Renal cortical epithelial cell (primary cell): ENCODE results near the gene CARMIL1. TPM values are rescaled to one million over a fixed set of nuclear protein-coding genes. Genes with fewer than 3 reads are reported as not detected.
"Not testable (repeated sequence)": the region's sequence is repeated elsewhere in the genome, so short reads cannot be mapped to it uniquely, and the experiment has no call there.

ENCODE experiments used
- DNase-seq: peaks from one replicate; pipeline ENCODE4 v3.0.0-alpha.2; 2011; ENCODE audit warnings: low read depth
- total RNA-seq: library from RNA; depleted of rRNA; stranded (reverse); fragments of >200 nt; gene quantifications from 2 replicates; pipeline ENCODE4 v1.2.3, GENCODE V29; 2014

CARMIL1 gene
- total RNA-seq, 1 donor from 2014 or later: 55.7 TPM

- no peak for DNase-seq
Measured at GRCh38 chr6:25564943-25565342, 285.8 kb downstream of the CARMIL1 start.

- DNase-seq: no peak
Measured at GRCh38 chr6:25570578-25570977, 291.4 kb downstream of the CARMIL1 start.

DNA sequence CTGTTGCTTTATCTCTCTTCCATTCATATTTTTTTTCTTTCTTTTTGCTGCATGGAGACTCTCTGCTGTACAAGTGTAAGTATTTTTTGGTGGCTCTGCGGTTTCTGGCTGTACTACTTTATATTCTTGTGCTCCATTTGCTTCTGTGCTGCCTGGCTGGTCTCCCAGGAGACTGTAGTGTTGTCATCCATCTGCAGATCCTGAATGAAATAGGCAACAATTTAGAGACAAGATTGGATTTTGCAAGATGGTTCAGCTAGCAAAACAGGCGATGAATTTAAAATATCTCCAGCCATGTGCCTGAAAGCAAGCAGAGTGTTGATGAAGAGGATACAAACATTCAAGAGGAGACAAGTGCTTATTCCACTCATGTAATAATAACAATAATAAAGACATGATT lies 297.7 kb downstream of the CARMIL1 start:
- DNase-seq: no peak

- DNase-seq: no peak
Measured at GRCh38 chr6:25578538-25578937, 299.4 kb downstream of the CARMIL1 start.

DNA sequence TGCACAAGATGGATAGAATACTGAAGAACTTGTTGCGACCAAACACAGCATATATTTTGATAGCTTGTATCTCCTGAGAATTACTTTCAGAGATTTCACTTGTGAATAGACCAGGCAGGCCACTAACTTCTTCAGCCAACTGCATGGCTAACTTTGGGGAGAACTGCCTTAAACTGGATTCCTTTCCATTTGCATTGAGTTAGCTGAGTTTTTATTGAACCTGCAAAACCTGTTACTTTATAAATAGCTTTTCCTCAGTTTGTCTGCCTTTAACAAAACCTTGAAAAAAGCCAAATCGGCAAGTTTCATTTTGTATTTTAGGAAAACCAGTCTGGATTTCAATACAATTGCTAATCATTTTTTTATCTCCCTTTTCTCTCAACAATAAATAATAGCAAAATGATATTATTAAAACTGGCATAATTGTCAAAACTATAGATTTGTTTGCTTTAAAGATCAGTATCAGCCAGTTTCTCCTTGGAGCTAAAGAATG lies 300.3 kb downstream of the CARMIL1 start:
- DNase-seq: no peak

GRCh38 chr6:25579902-25580495 lies 300.8 kb downstream of the CARMIL1 start:
- DNase-seq: no peak

- DNase-seq: peak; percentile 36
Measured at GRCh38 chr6:25582101-25582500, 302.9 kb downstream of the CARMIL1 start.

GRCh38 chr6:25583099-25583498 lies 303.9 kb downstream of the CARMIL1 start:
- no peak for DNase-seq

- no peak for DNase-seq
Measured at GRCh38 chr6:25583906-25584305, 304.7 kb downstream of the CARMIL1 start.

DNA sequence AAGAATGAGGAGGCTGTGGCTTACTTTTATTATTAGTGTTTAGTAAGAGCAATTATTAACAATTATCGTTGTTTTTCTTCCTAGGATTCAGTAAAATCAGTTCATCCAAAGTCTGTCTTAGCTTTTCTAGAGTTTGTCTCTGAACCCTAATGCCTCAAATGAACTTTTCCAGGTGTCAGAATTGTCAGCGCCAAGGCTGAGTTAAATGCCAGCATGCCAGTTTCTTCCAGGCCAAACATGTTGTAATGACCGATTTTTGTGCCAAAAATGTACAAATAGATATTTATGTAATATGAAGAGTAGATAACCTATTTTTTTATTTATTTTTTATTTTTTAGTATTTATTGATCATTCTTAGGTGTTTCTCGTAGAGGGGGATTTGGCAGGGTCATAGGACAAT lies 306.1 kb downstream of the CARMIL1 start:
- DNase-seq: no peak

DNA sequence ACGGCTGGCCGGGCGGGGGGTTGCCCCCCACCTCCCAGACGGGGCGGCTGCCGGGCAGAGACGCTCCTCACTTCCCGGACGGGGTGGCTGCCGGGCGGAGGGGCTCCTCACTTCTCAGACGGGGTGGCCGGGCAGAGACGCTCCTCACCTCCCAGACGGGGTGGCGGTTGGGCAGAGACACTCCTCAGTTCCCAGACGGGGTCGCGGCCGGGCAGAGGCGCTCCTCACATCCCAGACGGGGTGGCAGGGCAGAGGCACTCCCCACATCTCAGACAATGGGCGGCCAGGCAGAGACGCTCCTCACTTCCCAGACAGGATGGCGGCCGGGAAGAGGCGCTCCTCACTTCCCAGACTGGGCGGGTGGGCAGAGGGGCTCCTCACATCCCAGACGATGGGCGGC lies 306.9 kb downstream of the CARMIL1 start:
- not testable (repeated sequence) for DNase-seq

GRCh38 chr6:25586927-25587326 lies 307.8 kb downstream of the CARMIL1 start:
- DNase-seq: no peak

- DNase-seq: no peak
Measured at GRCh38 chr6:25590986-25591385, 311.8 kb downstream of the CARMIL1 start.

- DNase-seq: peak; percentile 13
Measured at GRCh38 chr6:25596928-25597818, 318.0 kb downstream of the CARMIL1 start.

GRCh38 chr6:25599516-25600085 lies 320.4 kb downstream of the CARMIL1 start:
- DNase-seq: peak; percentile 68

DNA sequence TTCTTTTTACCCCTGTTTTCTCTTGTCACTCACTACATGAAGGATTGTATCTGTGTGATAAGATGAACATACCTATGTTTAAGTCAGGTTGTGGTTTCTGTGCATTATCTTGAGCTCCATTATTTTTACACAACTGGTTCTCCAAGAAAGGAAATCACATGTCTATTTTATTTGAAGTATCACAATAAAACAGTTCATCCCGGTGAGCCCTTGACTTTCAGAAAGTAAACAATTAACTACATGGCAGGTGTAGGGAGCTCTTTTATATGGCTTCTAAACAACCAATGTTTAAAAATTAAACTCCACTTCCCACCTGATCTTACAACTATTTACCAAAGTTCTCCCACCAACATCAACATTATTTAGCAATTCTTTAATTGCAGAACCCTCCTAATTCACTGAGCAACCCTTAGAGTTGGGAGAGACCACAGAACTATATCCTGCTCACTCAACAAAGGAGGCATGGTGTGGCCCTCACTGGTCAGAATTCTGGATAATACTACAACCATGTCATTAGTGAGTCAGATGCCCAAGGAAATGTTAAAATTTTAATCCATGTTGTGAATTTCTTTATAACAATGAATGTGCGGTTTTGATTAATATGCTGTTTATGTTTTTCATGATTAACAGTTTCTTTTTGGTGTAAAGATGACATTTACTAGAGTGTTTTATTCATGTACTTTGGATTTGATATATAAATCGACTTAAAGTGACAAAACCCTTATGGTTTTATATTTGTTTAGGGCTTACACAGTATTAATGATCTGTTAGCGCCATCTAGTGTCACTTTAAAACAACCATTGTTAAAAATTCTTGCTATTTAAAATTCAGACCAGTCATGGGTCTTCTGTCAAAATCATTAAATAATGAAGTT lies 322.9 kb downstream of the CARMIL1 start:
- peak; percentile 81 for DNase-seq

GRCh38 chr6:25602674-25602982 lies 323.5 kb downstream of the CARMIL1 start:
- no peak for DNase-seq

- DNase-seq: no peak
Measured at GRCh38 chr6:25603251-25603650, 324.1 kb downstream of the CARMIL1 start.

DNA sequence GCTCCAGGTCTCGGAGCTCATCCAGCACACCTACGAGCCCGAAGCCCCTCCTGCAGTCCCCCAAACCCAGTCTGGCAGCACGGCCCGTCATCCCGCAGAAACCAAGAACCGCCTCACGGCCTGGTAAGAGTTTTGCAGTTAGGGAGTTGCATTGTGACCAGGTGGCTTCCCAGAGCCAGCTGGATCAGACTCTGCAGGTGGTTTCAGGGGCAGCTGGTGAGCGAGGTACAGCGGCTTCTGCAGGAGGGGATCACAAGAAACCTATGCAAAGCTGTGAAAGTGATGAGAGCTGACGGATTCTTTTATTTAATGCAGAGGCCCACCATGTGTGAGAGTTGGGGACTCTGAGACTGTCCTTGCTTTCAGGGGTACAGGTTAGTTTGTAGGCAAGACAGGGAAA lies 327.0 kb downstream of the CARMIL1 start:
- DNase-seq: no peak

GRCh38 chr6:25608558-25609174 lies 329.5 kb downstream of the CARMIL1 start:
- DNase-seq: no peak

- no peak for DNase-seq
Measured at GRCh38 chr6:25612666-25613065, 333.5 kb downstream of the CARMIL1 start.

DNA sequence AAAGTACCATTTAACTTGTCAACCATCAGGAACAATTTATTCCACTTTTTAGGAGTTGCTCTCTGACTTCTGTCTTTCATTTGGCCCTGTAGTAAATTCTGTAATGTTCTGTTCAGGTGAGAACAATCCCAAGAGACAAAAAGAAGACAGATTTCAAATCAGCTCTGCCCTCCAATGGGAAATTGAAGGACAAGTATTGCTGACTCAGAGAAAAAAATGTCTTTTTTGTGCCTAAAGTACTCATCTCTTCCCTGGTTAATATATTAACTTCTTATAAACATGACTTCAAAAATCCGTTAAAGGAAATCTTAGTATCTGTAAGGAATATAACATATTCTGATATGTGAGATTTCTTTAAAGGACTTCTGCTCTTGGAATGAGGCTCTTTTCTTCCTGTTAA lies 334.2 kb downstream of the CARMIL1 start:
- DNase-seq: no peak
